Renal cortex interstitium (tissue), 11 donors: ENCODE data around the gene UBE2QL1. TPM values are rescaled to one million over a fixed set of nuclear protein-coding genes. Genes with fewer than 3 reads are reported as not detected.

Source experiments
- DNase-seq, 11 donors: peaks; one replicate each; pipeline ENCODE4 v3.0.0-alpha.2; 2013; ENCODE audit warnings: low read depth in 9 of 11, low spot score in 4 of 11; ENCODE audit errors: extremely low read depth in 1 of 11
- polyA plus RNA-seq, 3 donors: library from polyadenylated mRNA; unstranded; fragments of 120-200 nt; gene quantifications; one replicate each; pipeline ENCODE4 v1.2.1, GENCODE V29; 2013; ENCODE audit not compliant: insufficient read length in 3 of 3

Gene UBE2QL1
- polyA plus RNA-seq, 3 donors = 0.79 to 0.95 (median 0.83) TPM

- no peak for DNase-seq
Measured at GRCh38 chr5:6490246-6490645, 41.6 kb downstream of the UBE2QL1 start.

- DNase-seq = no peak
Measured at GRCh38 chr5:6490693-6491092, 42.0 kb downstream of the UBE2QL1 start.

GRCh38 chr5:6491196-6491918, 42.7 kb downstream of the UBE2QL1 start:
- DNase-seq = no peak

- no peak for DNase-seq
Measured at GRCh38 chr5:6491919-6492290, 43.2 kb downstream of the UBE2QL1 start.

- DNase-seq = no peak
Measured at GRCh38 chr5:6492934-6493333, 44.3 kb downstream of the UBE2QL1 start.

- DNase-seq = no peak
Measured at GRCh38 chr5:6493681-6494454, 45.2 kb downstream of the UBE2QL1 start.

GRCh38 chr5:6494939-6495338, 46.3 kb downstream of the UBE2QL1 start:
- no peak for DNase-seq

- DNase-seq = no peak
Measured at GRCh38 chr5:6495433-6496206, 47.0 kb downstream of the UBE2QL1 start.

- no peak for DNase-seq
Measured at GRCh38 chr5:6496207-6496584, 47.5 kb downstream of the UBE2QL1 start.

GRCh38 chr5:6496636-6497035, 48.0 kb downstream of the UBE2QL1 start:
- DNase-seq = no peak

GRCh38 chr5:6497262-6497661, 48.6 kb downstream of the UBE2QL1 start:
- no peak for DNase-seq

- no peak for DNase-seq
Measured at GRCh38 chr5:6498968-6499367, 50.3 kb downstream of the UBE2QL1 start.

- DNase-seq = no peak
Measured at GRCh38 chr5:6501701-6502100, 53.0 kb downstream of the UBE2QL1 start.

- no peak for DNase-seq
Measured at GRCh38 chr5:6502421-6502820, 53.8 kb downstream of the UBE2QL1 start.

- no peak for DNase-seq
Measured at GRCh38 chr5:6503342-6503741, 54.7 kb downstream of the UBE2QL1 start.

GRCh38 chr5:6504677-6505415, 56.2 kb downstream of the UBE2QL1 start:
- no peak for DNase-seq

GRCh38 chr5:6505416-6505755, 56.7 kb downstream of the UBE2QL1 start:
- no peak for DNase-seq

- no peak for DNase-seq
Measured at GRCh38 chr5:6505783-6506557, 57.3 kb downstream of the UBE2QL1 start.

GRCh38 chr5:6506611-6507010, 58.0 kb downstream of the UBE2QL1 start:
- DNase-seq = no peak
